SK-N-SH treated with all-trans-retinoic acid at 6 μM for 48 hours (cell line): ENCODE results near the gene UGT1A1.

ENCODE experiments used
- CREB5 ChIP-seq: fragments of 250-450 bp; sonication (Bioruptor Pico); IDR thresholded peaks from 2 replicates; pipeline ENCODE4 v1.5.1; 2020; ENCODE audit warnings: low read depth, mild to moderate bottlenecking, moderate library complexity
- OSR1 ChIP-seq: fragments of 250-450 bp; sonication (Bioruptor Pico); IDR thresholded peaks from 2 replicates; pipeline ENCODE4 v1.8.0; 2022; ENCODE audit warnings: moderate library complexity, mild to moderate bottlenecking, inconsistent platforms
- PATZ1 ChIP-seq: fragments of 250-450 bp; sonication (Bioruptor Pico); IDR thresholded peaks from 2 replicates; pipeline ENCODE4 v1.8.0; 2020; ENCODE audit warnings: mild to moderate bottlenecking, moderate library complexity, borderline replicate concordance
- RARB ChIP-seq: fragments of 250-450 bp; sonication (Bioruptor Pico); IDR thresholded peaks from 2 replicates; pipeline ENCODE4 v1.8.0; 2021; ENCODE audit warnings: mild to moderate bottlenecking, moderate library complexity
- ZFP3 ChIP-seq: fragments of 250-450 bp; sonication (Bioruptor Pico); IDR thresholded peaks from 2 replicates; pipeline ENCODE4 v1.5.0; 2020; ENCODE audit warnings: mild to moderate bottlenecking, moderate library complexity
- ZFP30 ChIP-seq: fragments of 450-650 bp; formaldehyde crosslinking; IDR thresholded peaks from 2 replicates; pipeline ENCODE4 v1.5.0; 2022; ENCODE audit warnings: mild to moderate bottlenecking, moderate library complexity

GRCh38 chr2:233816334-233816733, 56.3 kb downstream of the UGT1A1 start:
- TF ChIP-seq ZFP30 (no peak), ZFP3 (CRISPR knock-in tag) (no peak; the same call in 1 of the 2 replicates), RARB (CRISPR knock-in tag) (no peak), PATZ1 (CRISPR knock-in tag) (no peak), CREB5 (CRISPR knock-in tag) (no peak; the same call in 1 of the 2 replicates), OSR1 (no peak)
